GM19463 (cell line): ENCODE measurements around the gene PALD1.

Source experiments
- ATAC-seq: cut with Tn5 transposase; IDR thresholded peaks from one replicate; pipeline ENCODE4 v1.9.1; 2021; ENCODE audit warnings: mild to moderate bottlenecking, moderate library complexity; ENCODE audit not compliant: unreplicated experiment

Gene PALD1

GRCh38 chr10:70457759-70458305 lies 20.7 kb upstream of the PALD1 start:
- ATAC-seq, result no peak

GRCh38 chr10:70458329-70459060 lies 20.1 kb upstream of the PALD1 start:
- no peak for ATAC-seq

- no peak for ATAC-seq
These were observed 19.4 kb upstream of the PALD1 start for GRCh38 chr10:70459061-70459773.

- no peak for ATAC-seq
These were observed 18.6 kb upstream of the PALD1 start for GRCh38 chr10:70459774-70460490.

- ATAC-seq, result no peak
These were observed 16.9 kb upstream of the PALD1 start for GRCh38 chr10:70461397-70462348.

DNA sequence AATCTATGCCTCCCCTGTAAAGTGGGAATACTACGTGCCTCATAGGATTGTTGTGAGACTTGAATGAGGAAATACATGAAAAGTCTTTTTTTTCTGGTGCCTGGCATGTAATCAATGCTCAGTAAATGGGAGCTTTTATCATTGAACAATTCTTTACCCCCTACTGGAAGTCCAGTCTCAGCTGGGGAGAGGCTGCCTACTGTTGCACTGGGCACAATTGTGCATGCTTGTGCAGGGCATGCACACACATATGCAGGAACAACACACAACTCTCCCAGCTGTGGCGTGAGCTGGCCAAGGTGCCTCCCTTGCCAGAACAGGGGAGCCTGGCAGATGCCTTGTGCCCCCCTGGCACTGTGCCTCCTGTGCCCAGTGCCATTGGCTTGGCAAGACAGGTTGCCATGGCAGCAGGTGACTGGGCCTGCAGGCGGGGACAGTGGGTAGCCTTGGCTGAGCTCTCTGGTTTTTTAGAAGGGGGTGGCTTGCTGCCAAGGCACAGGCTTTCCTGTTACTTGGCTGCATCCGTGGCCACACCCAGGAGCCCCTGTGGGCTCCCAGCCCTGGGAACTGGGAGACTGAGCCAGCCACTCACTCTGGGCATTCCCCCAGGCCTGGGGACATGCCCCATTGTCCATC lies 16.1 kb upstream of the PALD1 start:
- no peak for ATAC-seq

GRCh38 chr10:70465278-70465677 lies 13.3 kb upstream of the PALD1 start:
- ATAC-seq, result no peak

DNA sequence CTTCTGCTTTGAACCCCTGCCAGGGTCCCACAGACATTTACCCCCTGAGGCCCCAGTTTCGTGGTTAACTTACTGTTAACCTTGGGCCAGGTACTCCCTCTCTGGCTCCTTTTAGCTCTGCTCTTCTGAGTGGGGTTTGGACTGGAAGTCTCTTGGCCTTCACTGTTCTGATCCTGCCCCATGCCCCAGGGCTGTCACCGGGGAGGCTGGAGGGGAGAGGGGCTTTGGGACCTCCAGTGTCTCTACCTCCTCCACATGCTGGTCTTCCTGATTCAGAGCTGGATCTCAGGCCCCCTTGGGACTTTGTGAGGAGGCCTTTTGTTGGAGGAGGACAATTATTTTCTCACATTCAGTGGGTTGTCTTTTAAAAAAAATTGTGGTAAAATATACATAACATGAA lies 12.7 kb upstream of the PALD1 start:
- no peak for ATAC-seq

DNA sequence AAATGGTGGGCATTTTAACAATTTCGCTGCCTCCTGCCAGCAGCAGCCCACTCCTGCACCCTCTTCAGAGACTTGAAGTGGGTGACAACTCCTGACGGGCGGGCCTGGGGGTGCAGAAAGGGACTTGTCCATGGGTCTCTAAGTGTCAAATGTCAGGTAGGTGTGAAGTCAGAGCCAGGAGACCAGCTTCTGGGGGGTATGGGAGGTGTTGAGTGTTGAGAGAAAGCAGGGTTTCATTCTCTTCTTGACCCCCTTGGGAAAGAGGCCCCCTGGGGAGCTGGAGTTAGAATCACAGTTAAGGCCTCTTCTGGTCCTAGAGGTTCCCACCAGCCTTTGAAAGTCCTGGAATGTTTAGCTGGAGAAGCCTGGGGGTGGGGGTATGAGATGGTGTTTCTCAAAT lies 11.6 kb upstream of the PALD1 start:
- no peak for ATAC-seq

DNA sequence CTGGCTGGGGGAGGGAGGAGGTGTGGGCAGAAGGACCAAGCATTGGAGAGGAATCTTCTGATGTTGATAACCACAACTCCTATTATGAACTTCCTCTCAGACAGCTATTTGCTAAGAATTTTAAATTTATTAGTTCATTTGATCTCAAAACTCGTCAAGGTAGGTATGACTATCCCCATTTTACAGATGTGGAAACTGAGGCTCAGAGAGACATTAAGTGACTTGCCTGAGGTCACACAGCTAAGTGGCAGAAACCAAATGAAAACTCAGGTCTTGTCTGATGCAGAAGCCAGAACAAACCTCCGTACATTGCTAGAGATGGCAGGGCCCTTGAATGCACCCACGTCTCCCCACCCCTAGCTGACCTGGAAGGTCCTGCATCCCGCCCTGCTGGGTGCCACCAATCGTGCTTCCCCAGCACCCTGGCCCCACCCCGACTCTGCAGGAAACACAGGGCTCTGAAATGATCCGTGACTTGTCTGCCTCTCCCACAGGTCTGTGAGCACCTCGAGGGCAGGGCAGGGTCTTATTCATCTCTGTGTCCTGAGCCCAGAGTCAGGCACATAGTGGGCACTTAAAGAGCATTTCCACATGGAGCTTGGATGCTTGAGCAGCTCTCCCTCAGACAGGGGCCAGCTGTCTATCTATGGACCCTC lies 5.6 kb upstream of the PALD1 start:
- no peak for ATAC-seq

GRCh38 chr10:70474780-70475179 lies 3.8 kb upstream of the PALD1 start:
- no peak for ATAC-seq

DNA sequence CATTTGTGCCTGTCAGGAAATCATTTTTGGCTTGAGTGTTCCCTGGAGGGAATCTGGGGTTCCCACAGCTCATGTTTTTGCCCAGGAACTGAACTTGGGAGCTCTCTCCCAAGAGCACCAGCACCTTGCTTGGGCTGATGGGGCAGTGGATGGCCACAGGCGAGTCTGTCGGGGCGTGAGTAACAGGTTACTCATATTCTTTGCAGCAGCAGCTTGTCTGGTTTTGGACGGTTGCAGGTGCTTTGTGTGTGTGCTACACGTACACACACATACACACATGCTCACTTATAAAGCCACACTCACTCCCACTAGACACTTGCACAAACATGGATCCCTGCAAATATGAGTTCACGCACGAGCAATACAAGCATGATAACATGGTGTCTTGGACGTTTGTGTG lies 2.9 kb upstream of the PALD1 start:
- no peak for ATAC-seq

GRCh38 chr10:70476249-70477035 lies 2.1 kb upstream of the PALD1 start:
- ATAC-seq, result no peak

DNA sequence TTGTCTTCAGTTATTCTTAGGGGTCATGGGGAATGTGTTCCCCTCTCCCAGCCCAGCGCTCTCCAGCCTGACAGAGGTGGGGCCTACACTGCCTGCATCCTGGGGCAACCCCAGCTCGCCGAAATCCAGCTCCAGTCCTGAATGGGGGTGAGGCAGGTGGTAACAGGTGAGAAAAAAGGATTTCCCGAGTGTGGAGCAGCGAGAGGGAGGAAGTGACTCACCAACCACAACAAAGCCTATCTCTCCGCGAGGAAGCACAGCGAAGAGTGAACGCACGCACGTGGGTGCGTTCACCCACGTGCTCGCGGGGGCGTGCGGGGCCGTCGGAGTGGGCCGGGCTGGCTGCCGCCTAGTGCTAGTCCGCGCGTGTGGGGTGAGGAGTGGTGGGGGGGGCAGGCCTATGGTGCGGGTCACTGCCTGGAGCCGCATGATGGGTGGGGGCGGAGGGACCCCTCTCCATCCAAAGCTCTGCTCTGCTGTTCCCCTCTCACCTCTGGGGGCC lies 855 bp upstream of the PALD1 start:
- no peak for ATAC-seq

DNA sequence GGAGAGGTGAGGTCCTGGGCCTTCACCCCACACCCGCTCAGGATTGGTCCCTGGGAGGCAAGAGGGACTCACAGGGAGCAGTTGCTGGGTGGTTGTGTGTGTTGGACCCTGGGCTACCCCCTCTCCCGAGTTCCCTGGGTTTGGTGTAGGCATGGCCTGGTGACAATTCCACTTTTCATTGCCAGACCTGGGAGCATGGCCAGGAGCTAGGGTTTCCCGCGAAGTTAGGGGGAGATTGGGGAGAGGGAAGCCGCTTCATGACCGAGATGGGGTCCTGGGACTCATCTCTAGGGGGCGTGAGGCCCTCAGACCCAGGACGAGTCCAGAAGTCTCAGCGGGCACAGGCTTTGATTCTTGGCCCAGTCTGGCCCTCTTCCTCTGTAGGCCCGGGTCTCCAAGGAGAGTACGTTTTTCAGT lies 606 bp downstream of the PALD1 start:
- no peak for ATAC-seq

GRCh38 chr10:70479626-70480238 lies 1.2 kb downstream of the PALD1 start:
- no peak for ATAC-seq

GRCh38 chr10:70480239-70480861 lies 1.8 kb downstream of the PALD1 start:
- no peak for ATAC-seq

DNA sequence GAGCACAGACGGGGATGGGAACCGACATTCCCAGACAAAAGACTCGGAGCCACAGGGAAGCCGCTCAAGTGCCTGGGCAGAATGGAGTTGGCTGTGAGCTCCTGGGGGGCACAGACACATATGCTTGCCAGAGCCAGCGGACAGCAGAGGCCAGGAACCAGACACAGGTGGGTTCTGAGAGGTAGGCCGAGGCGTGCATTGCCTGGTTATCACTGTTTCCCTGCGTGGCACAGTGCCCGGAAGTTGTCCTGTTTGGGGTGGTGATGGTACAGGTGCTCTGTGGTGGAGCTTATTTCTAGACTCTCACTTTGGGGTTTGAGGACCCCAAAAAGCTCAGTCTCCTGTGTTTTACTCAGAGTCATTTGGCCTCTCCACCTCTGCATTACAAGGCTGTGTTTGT lies 2.5 kb downstream of the PALD1 start:
- no peak for ATAC-seq
